Smooth muscle cell (in vitro differentiated cells): ENCODE data around the gene KLHL10. TPM values are rescaled to one million over a fixed set of nuclear protein-coding genes. Genes with fewer than 3 reads are reported as not detected.

Experiments
- DNase-seq: peaks from one replicate; lab custom pipeline; 2025; ENCODE audit not compliant: unreplicated experiment; lab: John Stamatoyannopoulos, UW
- H2AFZ ChIP-seq: fragments of 200-600 bp; sonication (generic); 2 replicates; pipeline ENCODE4 v1.6.0; 2016; ENCODE audit warnings: antibody characterized with exemption, low read depth, mild to moderate bottlenecking
- H3F3A ChIP-seq: fragments of 200-600 bp; sonication (generic); 2 replicates; pipeline ENCODE4 v1.6.0; 2017; ENCODE audit warnings: antibody characterized with exemption, low read depth
- H3K27ac ChIP-seq: fragments of 200-600 bp; sonication (generic); 2 replicates; pipeline ENCODE4 v1.5.1; 2016; ENCODE audit warnings: low read depth, mild to moderate bottlenecking
- H3K27me3 ChIP-seq: fragments of 200-600 bp; sonication (generic); 2 replicates; pipeline ENCODE4 v1.6.1; 2016; ENCODE audit warnings: low read depth, mild to moderate bottlenecking
- H3K36me3 ChIP-seq: fragments of 200-600 bp; sonication (generic); 2 replicates; pipeline ENCODE4 v1.5.1; 2016; ENCODE audit warnings: low read depth
- H3K4me1 ChIP-seq: fragments of 200-600 bp; sonication (generic); 2 replicates; pipeline ENCODE4 v1.5.1; 2016; ENCODE audit warnings: low read depth
- H3K4me2 ChIP-seq: fragments of 200-600 bp; sonication (generic); 2 replicates; pipeline ENCODE4 v1.6.0; 2016; ENCODE audit warnings: mild to moderate bottlenecking
- H3K4me3 ChIP-seq: fragments of 200-600 bp; sonication (generic); 2 replicates; pipeline ENCODE4 v1.5.1; 2016; ENCODE audit warnings: mild to moderate bottlenecking
- H3K79me2 ChIP-seq: fragments of 200-600 bp; sonication (generic); 2 replicates; pipeline ENCODE4 v1.6.0; 2016; ENCODE audit warnings: low read depth, mild to moderate bottlenecking
- H3K9ac ChIP-seq: fragments of 200-600 bp; sonication (generic); 2 replicates; pipeline ENCODE4 v1.6.0; 2016; ENCODE audit warnings: low read depth
- H3K9me3 ChIP-seq: fragments of 200-600 bp; sonication (generic); replicated peaks from 2 replicates; pipeline ENCODE4 v1.5.1; 2016; ENCODE audit warnings: low read depth
- H4K20me1 ChIP-seq: fragments of 200-600 bp; sonication (generic); 2 replicates; pipeline ENCODE4 v1.6.0; 2016; ENCODE audit warnings: low read depth
- WGBS: methylation state at CpG from one replicate; pipeline ENCODE4 v1.1.7; 2016; ENCODE audit warnings: low lambda C conversion rate; 5-methylcytosine and 5-hydroxymethylcytosine counted together
- polyA plus RNA-seq: library from polyadenylated mRNA; unstranded; fragments of >200 nt; fragmentation: Nextera tagmentation; extraction: Ambion mirVana; gene quantifications from 2 replicates; pipeline ENCODE4 v1.2.1, GENCODE V29; 2016
- total RNA-seq: library from RNA; depleted of rRNA; stranded (reverse); fragments of >200 nt; gene quantifications from 2 replicates; pipeline ENCODE4 v1.2.3, GENCODE V29; 2014
- TF ChIP-seq, protein P1 (sequence below): fragments of 200-600 bp; sonication (generic); IDR thresholded peaks from 2 replicates; pipeline ENCODE4 v1.5.1; 2017; ENCODE audit warnings: borderline replicate concordance, mild to moderate bottlenecking, antibody characterized with exemption; ENCODE audit not compliant: insufficient read depth, poor library complexity, severe bottlenecking

The KLHL10 gene
- total and polyA plus RNA-seq, 2 experiments from 2014 or later = not detected

DNA sequence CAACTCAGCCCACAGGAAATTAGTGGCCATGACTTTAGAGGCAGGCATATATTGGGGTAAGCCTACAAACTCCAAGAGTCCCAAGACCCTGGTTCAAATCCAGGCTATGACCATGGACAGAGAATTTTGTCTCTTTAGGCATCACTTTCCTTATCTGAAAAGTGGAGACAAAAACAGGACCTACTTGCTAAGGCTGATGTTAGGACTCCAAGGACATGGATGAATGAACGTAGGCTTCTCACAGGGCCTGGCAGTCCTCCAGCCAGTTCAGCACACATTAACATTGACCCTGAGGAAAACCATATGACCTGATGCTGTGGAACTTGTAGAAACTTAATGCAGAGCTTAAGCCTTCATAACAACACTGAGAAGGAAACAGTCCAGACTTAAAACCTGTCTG lies 23.4 kb upstream of the KLHL10 start:
- Histone ChIP-seq H3K27ac (peak overlapping the region; percentile 92), H3F3A (peaks cover 8% of the 10 kb centered on the region), H3K4me2 (peak overlapping the region; percentile 96), H3K27me3 (no peaks in the 10 kb centered on the region), H3K9ac (peak overlapping the region; percentile 90), H3K4me1 (peaks cover 36% of the 10 kb centered on the region), H2AFZ (no peak overlapping the region), H3K4me3 (peak overlapping the region; percentile 88), H3K79me2 (peaks cover 67% of the 10 kb centered on the region), H4K20me1 (peaks cover 67% of the 10 kb centered on the region), H3K36me3 (no peaks in the 10 kb centered on the region), H3K9me3 (no peaks in the 10 kb centered on the region)
- WGBS = 17% methylated on average over 1 of the region's 1 CpG
- DNase-seq = no peak
- TF ChIP-seq, protein P1, sequence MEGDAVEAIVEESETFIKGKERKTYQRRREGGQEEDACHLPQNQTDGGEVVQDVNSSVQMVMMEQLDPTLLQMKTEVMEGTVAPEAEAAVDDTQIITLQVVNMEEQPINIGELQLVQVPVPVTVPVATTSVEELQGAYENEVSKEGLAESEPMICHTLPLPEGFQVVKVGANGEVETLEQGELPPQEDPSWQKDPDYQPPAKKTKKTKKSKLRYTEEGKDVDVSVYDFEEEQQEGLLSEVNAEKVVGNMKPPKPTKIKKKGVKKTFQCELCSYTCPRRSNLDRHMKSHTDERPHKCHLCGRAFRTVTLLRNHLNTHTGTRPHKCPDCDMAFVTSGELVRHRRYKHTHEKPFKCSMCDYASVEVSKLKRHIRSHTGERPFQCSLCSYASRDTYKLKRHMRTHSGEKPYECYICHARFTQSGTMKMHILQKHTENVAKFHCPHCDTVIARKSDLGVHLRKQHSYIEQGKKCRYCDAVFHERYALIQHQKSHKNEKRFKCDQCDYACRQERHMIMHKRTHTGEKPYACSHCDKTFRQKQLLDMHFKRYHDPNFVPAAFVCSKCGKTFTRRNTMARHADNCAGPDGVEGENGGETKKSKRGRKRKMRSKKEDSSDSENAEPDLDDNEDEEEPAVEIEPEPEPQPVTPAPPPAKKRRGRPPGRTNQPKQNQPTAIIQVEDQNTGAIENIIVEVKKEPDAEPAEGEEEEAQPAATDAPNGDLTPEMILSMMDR = no peak

DNA sequence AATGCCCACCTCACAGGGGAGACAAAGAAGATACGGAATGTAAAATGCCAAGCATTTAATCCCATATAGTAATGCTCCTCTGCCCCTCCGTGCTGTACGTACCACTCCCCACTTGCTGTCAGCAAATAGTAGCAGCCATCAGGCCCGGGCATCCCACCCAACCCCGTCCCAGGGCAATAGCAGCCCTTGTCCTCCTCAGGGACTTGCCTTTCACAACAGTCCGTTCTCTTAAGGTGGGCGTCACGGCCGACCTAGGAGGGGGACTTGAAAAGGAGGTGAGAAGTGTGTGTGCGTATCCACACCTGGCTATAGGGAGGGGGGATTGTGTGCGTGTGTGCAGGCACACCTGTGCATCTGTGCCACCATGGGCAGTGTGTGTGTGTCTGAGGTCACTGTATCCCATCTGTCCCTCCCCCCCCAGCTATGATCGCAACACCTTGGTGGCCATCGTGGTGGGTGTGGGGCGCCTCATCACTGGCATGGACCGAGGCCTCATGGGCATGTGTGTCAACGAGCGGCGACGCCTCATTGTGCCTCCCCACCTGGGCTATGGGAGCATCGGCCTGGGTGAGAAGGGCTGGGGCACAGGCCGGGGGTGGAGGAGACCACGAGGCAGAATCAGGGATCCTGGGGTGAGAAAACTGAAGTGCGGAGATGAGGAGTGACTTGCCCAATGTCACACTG lies 20.8 kb upstream of the KLHL10 start:
- Histone ChIP-seq H4K20me1 (peaks cover 74% of the 10 kb centered on the region), H3F3A (peaks cover 14% of the 10 kb centered on the region), H3K79me2 (peaks cover 45% of the 10 kb centered on the region), H3K9me3 (no peaks in the 10 kb centered on the region), H3K4me1 (peaks cover 21% of the 10 kb centered on the region), H3K27me3 (no peaks in the 10 kb centered on the region), H3K9ac (no peak overlapping the region), H2AFZ (no peak overlapping the region), H3K27ac (peak overlapping the region; percentile 42), H3K4me2 (peak overlapping the region; percentile 51), H3K36me3 (no peaks in the 10 kb centered on the region), H3K4me3 (no peak overlapping the region)
- 96% methylated on average over 22 of the region's 23 CpGs for WGBS
- no peak for DNase-seq
- TF ChIP-seq, protein P1 = no peak

DNA sequence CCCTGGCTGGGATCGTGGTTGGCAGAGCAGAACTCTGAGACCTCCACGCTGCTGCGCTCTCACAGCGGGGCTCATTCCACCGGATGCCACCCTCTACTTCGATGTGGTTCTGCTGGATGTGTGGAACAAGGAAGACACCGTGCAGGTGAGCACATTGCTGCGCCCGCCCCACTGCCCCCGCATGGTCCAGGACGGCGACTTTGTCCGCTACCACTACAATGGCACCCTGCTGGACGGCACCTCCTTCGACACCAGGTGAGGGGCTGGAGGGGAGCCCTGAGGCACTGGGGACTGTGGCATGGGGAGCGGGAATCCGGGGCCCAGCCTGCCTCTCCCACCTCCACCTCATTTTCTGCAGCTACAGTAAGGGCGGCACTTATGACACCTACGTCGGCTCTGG lies 19.6 kb upstream of the KLHL10 start:
- H3K4me3 ChIP-seq = no peak overlapping the region
- WGBS = 98% methylated on average over 20 of the region's 20 CpGs
- H3K36me3 ChIP-seq = no peaks in the 10 kb centered on the region
- peaks cover 14% of the 10 kb centered on the region for H3F3A ChIP-seq
- H3K27ac ChIP-seq = no peak overlapping the region
- no peak overlapping the region for H3K4me2 ChIP-seq
- H3K9ac ChIP-seq = no peak overlapping the region
- H4K20me1 ChIP-seq = peaks cover 84% of the 10 kb centered on the region
- H2AFZ ChIP-seq = no peak overlapping the region
- no peak for DNase-seq
- H3K9me3 ChIP-seq = no peaks in the 10 kb centered on the region
- H3K79me2 ChIP-seq = peaks cover 43% of the 10 kb centered on the region
- TF ChIP-seq, protein P1 = no peak
- no peaks in the 10 kb centered on the region for H3K27me3 ChIP-seq
- H3K4me1 ChIP-seq = peaks cover 21% of the 10 kb centered on the region

DNA sequence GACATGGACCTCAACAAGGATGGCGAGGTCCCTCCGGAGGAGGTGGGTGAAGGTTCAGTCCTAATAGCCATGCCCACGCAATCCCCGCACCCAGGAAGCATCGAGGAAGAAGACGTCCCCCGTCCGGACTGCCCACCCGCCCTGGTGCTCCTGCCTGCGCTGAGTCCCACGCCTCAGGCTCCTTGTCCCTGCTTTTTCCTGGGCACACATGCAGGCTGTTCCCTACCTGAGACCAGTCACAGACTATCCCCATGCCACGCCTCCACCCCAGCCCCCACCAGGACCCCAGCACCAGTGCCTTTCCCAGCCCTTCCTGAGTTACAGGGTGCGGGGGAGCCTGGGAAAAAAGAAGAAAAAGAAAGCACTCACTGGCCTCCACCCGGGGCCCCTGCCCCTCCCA lies 15.8 kb upstream of the KLHL10 start:
- Histone ChIP-seq H3K27me3 (no peaks in the 10 kb centered on the region), H3K4me1 (no peaks in the 10 kb centered on the region)
- TF ChIP-seq, protein P1 = no peak

More for the DNA sequence above, 15.8 kb upstream of the KLHL10 start:
- H3F3A ChIP-seq = peaks cover 6% of the 10 kb centered on the region
- no peak overlapping the region for H3K27ac ChIP-seq
- no peak overlapping the region for H3K4me2 ChIP-seq
- DNase-seq = no peak
- H3K36me3 ChIP-seq = no peaks in the 10 kb centered on the region
- no peak overlapping the region for H3K4me3 ChIP-seq
- 94% methylated on average over 5 of the region's 14 CpGs for WGBS
- H2AFZ ChIP-seq = no peak overlapping the region
- H3K9ac ChIP-seq = no peak overlapping the region
- peaks cover 71% of the 10 kb centered on the region for H4K20me1 ChIP-seq
- no peaks in the 10 kb centered on the region for H3K9me3 ChIP-seq
- peaks cover 5% of the 10 kb centered on the region for H3K79me2 ChIP-seq
